HepG2 (cell line): ENCODE data around the gene BTK. TPM values are rescaled to one million over a fixed set of nuclear protein-coding genes. Genes with fewer than 3 reads are reported as not detected.

ENCODE experiments used
- ATAC-seq: fragments of 200-7000 bp; cut with Tn5 transposase; 3 replicates; pipeline ENCODE4 v1.9.1; 2020; ENCODE audit warnings: mild to moderate bottlenecking, moderate library complexity
- BruUV-seq: library from RNA; stranded (reverse); fragments of 400-500 nt; replicated peaks from 2 replicates; lab custom pipeline; 2021; lab: Mats Ljungman, UMichigan
- CTCF ChIA-PET: fragments of 300-600 bp; formaldehyde crosslinking; extraction: SDS; loops from one replicate; lab custom pipeline; 2021; ENCODE audit warnings: low total read pairs, inconsistent platforms, low intra/inter-chr PET ratio; lab: Yijun Ruan, JAX
- POLR2A ChIA-PET: fragments of 350-600 bp; sonication (Branson Sonifier 250); formaldehyde crosslinking; loops from one replicate; lab custom pipeline; 2020; ENCODE audit warnings: antibody characterized with exemption, inconsistent platforms; lab: Yijun Ruan, JAX
- DNase-seq: peaks from one replicate; pipeline ENCODE4 v3.0.0-alpha.2; 2015; ENCODE audit warnings: low spot score
- FAIRE-seq: peaks from 3 replicates; lab custom pipeline; 2011; peaks lifted over from hg19 to GRCh38; lab: Jason Lieb, UNC
- H2AFZ ChIP-seq: one replicate; pipeline ENCODE4 v1.6.1; 2011; ENCODE audit warnings: low read length, inconsistent platforms
- H3K27ac ChIP-seq: fragments of 300-600 bp; 3 replicates; pipeline ENCODE4 v1.8.0; 2011; ENCODE audit warnings: mixed run types, mild to moderate bottlenecking, mixed read lengths, low read length, inconsistent platforms; ENCODE audit not compliant: insufficient read depth; ENCODE audit errors: extremely low read length
- H3K27me3 ChIP-seq, 2 experiments: fragments of 200-600 bp in 1 of 2; 2 replicates in 1 of 2; 3 replicates in 1 of 2; pipeline versions ENCODE4 v1.6.0 to v1.8.0; 2011; ENCODE audit warnings: low read length in 2 of 2, mild to moderate bottlenecking in 2 of 2, moderate library complexity in 2 of 2, inconsistent platforms in 1 of 2; ENCODE audit not compliant: insufficient read depth in 2 of 2, control insufficient read depth in 1 of 2
- H3K36me3 ChIP-seq, 2 experiments: fragments of 200-600 bp in 1 of 2; replicated peaks in 1 of 2; 2 replicates in 1 of 2; 3 replicates in 1 of 2; pipeline versions ENCODE4 v1.5.1 to v1.8.0; 2011; ENCODE audit warnings: low read length in 2 of 2, inconsistent platforms in 1 of 2; ENCODE audit not compliant: insufficient read depth in 2 of 2, control insufficient read depth in 1 of 2
- H3K4me1 ChIP-seq: 2 replicates; pipeline ENCODE4 v1.5.1; 2012; ENCODE audit warnings: low read length, inconsistent platforms; ENCODE audit not compliant: insufficient read depth
- H3K4me2 ChIP-seq: 2 replicates; pipeline ENCODE4 v1.6.0; 2011; ENCODE audit warnings: low read depth, low read length, inconsistent platforms
- H3K4me3 ChIP-seq, 3 experiments: fragments of 200-600 bp in 1 of 3; sonication (generic), shearing (Covaris generic) in 1 of 3; replicated peaks in 1 of 3; 2 replicates each; pipeline ENCODE4 v1.5.1; 2011 to 2016; ENCODE audit warnings: low read length in 3 of 3, inconsistent platforms in 2 of 3, low read depth in 2 of 3, mild to moderate bottlenecking in 2 of 3, control low read depth in 1 of 3, mixed read lengths in 1 of 3; ENCODE audit not compliant: insufficient read depth in 1 of 3
- H3K79me2 ChIP-seq: one replicate; pipeline ENCODE4 v1.6.1; 2011; ENCODE audit warnings: low read length, inconsistent platforms; ENCODE audit not compliant: insufficient read depth
- H3K9ac ChIP-seq: 2 replicates; pipeline ENCODE4 v1.6.0; 2011; ENCODE audit warnings: mild to moderate bottlenecking, low read depth, low read length, inconsistent platforms; ENCODE audit not compliant: insufficient read depth
- H3K9me3 ChIP-seq: 2 replicates; pipeline ENCODE4 v1.5.1; 2012; ENCODE audit warnings: mild to moderate bottlenecking, low read length
- H4K20me1 ChIP-seq: 2 replicates; pipeline ENCODE4 v1.6.0; 2011; ENCODE audit warnings: inconsistent platforms, mild to moderate bottlenecking, low read length, moderate library complexity; ENCODE audit not compliant: insufficient read depth
- KDM3A ChIP-seq: IDR thresholded peaks from 2 replicates; pipeline ENCODE4 v1.6.1; 2018; ENCODE audit warnings: low read depth, missing compliant biosample characterization
- KLF15 ChIP-seq: sonication (generic); formaldehyde crosslinking; IDR thresholded peaks from 2 replicates; pipeline ENCODE4 v1.8.1; 2023; ENCODE audit warnings: borderline replicate concordance, mild to moderate bottlenecking, inconsistent platforms, missing genetic modification reagents, mixed read lengths
- MBD4 ChIP-seq: IDR thresholded peaks from 2 replicates; pipeline ENCODE4 v1.6.1; 2012; ENCODE audit warnings: low read length, inconsistent platforms, borderline replicate concordance
- POLR2G ChIP-seq: fragments of 200-400 bp; formaldehyde crosslinking; IDR thresholded peaks from 2 replicates; pipeline ENCODE4 v1.6.1; 2018; ENCODE audit warnings: mild to moderate bottlenecking, low read depth, low read length, moderate library complexity
- RBFOX2 ChIP-seq: fragments of 200-400 bp; formaldehyde crosslinking; IDR thresholded peaks from 2 replicates; pipeline ENCODE4 v1.6.1; 2017; ENCODE audit warnings: low read depth, mild to moderate bottlenecking, low read length
- RBM22 ChIP-seq: fragments of 200-400 bp; formaldehyde crosslinking; optimal IDR thresholded peaks from 2 replicates; pipeline ENCODE3; 2017; ENCODE audit warnings: mild to moderate bottlenecking, low read length, moderate library complexity
- ZNF17 ChIP-seq: sonication (generic); formaldehyde crosslinking; IDR thresholded peaks from 2 replicates; pipeline ENCODE4 v1.5.0; 2020; ENCODE audit warnings: mild to moderate bottlenecking, missing genetic modification reagents
- WGBS: methylation state at CpG from one replicate; pipeline ENCODE4 v1.1.6; 2017; ENCODE audit warnings: low lambda C conversion rate; 5-methylcytosine and 5-hydroxymethylcytosine counted together
- in situ Hi-C: cut with HindIII; loops from 2 replicates; pipeline ENCODE4 v1.10.0; 2017; ENCODE audit warnings: low pct_unique_long_range_greater_than_20kb; ENCODE audit not compliant: extremely low pct_ligation_motif_present
- intact Hi-C: fragments of 100-400 bp; cut with micrococcal nuclease; formaldehyde crosslinking; loops from one replicate; pipeline ENCODE4 v1.10.0; 2022; ENCODE audit not compliant: unreplicated experiment
- polyA plus RNA-seq, 8 experiments: library from polyadenylated mRNA; depleted of rRNA in 3 of 8; stranded (reverse) in 7 of 8; unstranded in 1 of 8; fragments of >200 nt; fragmentation: Illumina TruSeq in 4 of 8; extraction: Trizol in 4 of 8; gene quantifications; 2 replicates each; pipeline versions ENCODE4 v1.2.1 to v1.2.3, GENCODE V29; 2011 to 2016; ENCODE audit warnings: low read depth in 4 of 8, missing spikeins in 1 of 8, mixed read lengths in 1 of 8; ENCODE audit not compliant: insufficient read depth in 1 of 8
- total RNA-seq, 5 experiments: library from RNA; depleted of rRNA; stranded (reverse); fragments of >200 nt; fragmentation: Illumina TruSeq; extraction: Trizol; gene quantifications; 2 replicates each; pipeline ENCODE4 v1.2.3, GENCODE V29; 2016; ENCODE audit warnings: low read depth in 1 of 5
- TF ChIP-seq, protein P1 (sequence below): sonication (generic); formaldehyde crosslinking; IDR thresholded peaks from 2 replicates; pipeline ENCODE4 v1.5.1; 2020; ENCODE audit warnings: missing genetic modification reagents, mild to moderate bottlenecking, borderline replicate concordance
- TF ChIP-seq, protein P2 (sequence below): sonication (generic); formaldehyde crosslinking; IDR thresholded peaks from 2 replicates; pipeline ENCODE4 v1.4.0; 2020; ENCODE audit warnings: mild to moderate bottlenecking, missing genetic modification reagents

The BTK gene
- total and polyA plus RNA-seq, 2 of the 13 experiments (the other 11 are each of a cell fraction or from before 2014, with no cell fraction given), result not detected

DNA sequence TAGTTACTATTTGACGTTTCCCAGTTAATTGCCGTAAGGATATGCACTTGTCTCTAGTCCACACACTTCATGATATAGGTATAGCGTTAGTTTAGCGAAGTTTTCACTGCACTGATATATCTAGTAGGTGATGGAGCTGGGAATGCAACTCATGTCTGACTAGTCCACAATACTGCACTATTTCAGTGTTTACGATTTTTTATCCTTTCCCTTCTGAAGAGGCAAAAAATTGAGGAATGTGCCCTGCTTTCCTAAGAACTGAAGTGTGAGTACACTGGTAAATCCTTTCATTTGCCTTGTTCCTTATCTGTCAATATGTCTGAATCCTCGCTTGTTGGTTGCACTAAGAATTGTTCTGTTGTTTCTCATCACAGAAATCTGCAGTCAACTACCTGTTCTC, 5.8 kb upstream of the BTK start:
- H3K36me3 ChIP-seq, result peaks cover 0 to 4% of the 10 kb centered on the region in 2 experiments; a peak in 2 of 5 replicates
- TF ChIP-seq KLF15 (CRISPR knock-in tag) (no peak), MBD4 (no peak), RBM22 (no peak), KDM3A (CRISPR knock-in tag) (no peak), POLR2G (no peak), ZNF17 (CRISPR knock-in tag) (no peak), RBFOX2 (peak; percentile 50)
- TF ChIP-seq, protein P1, sequence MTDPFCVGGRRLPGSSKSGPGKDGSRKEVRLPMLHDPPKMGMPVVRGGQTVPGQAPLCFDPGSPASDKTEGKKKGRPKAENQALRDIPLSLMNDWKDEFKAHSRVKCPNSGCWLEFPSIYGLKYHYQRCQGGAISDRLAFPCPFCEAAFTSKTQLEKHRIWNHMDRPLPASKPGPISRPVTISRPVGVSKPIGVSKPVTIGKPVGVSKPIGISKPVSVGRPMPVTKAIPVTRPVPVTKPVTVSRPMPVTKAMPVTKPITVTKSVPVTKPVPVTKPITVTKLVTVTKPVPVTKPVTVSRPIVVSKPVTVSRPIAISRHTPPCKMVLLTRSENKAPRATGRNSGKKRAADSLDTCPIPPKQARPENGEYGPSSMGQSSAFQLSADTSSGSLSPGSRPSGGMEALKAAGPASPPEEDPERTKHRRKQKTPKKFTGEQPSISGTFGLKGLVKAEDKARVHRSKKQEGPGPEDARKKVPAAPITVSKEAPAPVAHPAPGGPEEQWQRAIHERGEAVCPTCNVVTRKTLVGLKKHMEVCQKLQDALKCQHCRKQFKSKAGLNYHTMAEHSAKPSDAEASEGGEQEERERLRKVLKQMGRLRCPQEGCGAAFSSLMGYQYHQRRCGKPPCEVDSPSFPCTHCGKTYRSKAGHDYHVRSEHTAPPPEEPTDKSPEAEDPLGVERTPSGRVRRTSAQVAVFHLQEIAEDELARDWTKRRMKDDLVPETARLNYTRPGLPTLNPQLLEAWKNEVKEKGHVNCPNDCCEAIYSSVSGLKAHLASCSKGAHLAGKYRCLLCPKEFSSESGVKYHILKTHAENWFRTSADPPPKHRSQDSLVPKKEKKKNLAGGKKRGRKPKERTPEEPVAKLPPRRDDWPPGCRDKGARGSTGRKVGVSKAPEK (CRISPR knock-in tag), result no peak
- TF ChIP-seq, protein P2, sequence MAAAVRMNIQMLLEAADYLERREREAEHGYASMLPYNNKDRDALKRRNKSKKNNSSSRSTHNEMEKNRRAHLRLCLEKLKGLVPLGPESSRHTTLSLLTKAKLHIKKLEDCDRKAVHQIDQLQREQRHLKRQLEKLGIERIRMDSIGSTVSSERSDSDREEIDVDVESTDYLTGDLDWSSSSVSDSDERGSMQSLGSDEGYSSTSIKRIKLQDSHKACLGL (CRISPR knock-in tag), result no peak
- TF ChIP-seq, all 625 proteins: peak for 1
- Histone ChIP-seq H2AFZ (no peak overlapping the region), H3K9ac (peak overlapping the region; percentile 84), H4K20me1 (no peaks in the 10 kb centered on the region), H3K4me2 (peak overlapping the region; percentile 64), H3K27me3 (no peaks in the 10 kb centered on the region; a peak in 1 of 5 replicates), H3K79me2 (peaks cover 18% of the 10 kb centered on the region), H3K9me3 (no peaks in the 10 kb centered on the region), H3K4me3 (peak overlapping the region; percentile 69 to 78 (median 69); a peak in 4 of 6 replicates), H3K27ac (peak overlapping the region; percentile 76), H3K4me1 (peaks cover 23% of the 10 kb centered on the region)
- POLR2A ChIA-PET, result interaction anchor here (1.5 to 2.1 kb wide), 2 partner anchors 16 to 44 kb away, joined by 14 to 35 read pairs; partner anchors contain the start of genes GLA, HNRNPH2 and TIMM8A
- 34% methylated on average over 6 of the region's 6 CpGs for WGBS
- CTCF ChIA-PET, result no interaction called here
- ATAC-seq (no peak), DNase-seq (no peak), FAIRE-seq (peak; percentile 47)
- no TSS peak for BruUV-seq
- in situ Hi-C loops, result no loop called here
- intact Hi-C loops, result loop anchor here (2.0 to 5.0 kb wide), 2 partner anchors 15 to 45 kb away; partner anchors contain the start of genes GLA and TIMM8A
